Stimulated activated naive CD4-positive, alpha-beta T cell (primary cell): ENCODE results near the gene AKAP8L.

Source experiments
- DNase-seq, 6 experiments: peaks; one replicate each; lab custom pipeline; 2025; lab: John Stamatoyannopoulos, UW

AKAP8L gene

DNA sequence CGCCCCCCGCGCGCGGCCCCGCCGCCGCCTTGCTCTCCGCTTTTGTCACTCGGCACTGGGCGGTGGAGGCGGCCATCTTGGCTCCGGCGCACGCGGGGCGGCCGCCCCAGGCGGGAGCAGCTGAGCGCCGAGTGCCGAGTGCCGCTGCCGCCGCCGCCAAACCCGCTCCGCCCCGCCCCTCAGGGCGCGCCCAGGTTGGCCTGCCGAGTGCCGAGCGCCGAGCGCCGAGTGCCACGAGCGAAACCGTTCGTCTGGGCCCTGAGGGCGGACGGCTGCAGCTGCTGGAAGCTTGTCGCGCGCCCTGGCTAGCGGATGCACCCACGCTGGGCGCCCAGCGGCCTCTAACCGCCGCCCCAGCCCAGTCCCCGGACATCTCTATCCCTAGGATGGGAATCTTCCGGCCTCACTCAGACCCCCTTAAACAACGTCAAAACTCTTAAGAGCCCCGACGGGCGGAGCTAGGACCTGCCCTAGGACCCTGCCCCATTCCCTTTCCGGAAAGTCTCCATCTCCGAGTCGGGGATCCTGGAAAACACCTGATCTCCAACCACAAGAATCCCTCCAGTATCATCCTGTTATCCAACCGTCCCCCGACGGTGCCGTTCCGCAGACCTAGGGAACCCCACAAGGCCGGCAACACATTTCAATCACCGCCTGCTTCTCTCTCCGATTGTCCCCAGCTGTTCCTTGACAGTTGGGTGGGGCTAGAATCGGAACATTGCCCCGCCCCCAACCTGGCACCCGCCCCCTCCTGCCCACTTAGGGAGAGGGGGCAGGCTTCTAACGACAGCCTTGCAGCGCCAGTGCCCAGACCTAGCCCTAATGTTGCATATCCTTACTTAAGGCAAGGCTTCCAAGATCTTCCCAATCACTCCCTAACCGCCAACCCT lies 14.1 kb upstream of the AKAP8L start:
- DNase-seq: peak; percentile 79 to 89 (median 87)

DNA sequence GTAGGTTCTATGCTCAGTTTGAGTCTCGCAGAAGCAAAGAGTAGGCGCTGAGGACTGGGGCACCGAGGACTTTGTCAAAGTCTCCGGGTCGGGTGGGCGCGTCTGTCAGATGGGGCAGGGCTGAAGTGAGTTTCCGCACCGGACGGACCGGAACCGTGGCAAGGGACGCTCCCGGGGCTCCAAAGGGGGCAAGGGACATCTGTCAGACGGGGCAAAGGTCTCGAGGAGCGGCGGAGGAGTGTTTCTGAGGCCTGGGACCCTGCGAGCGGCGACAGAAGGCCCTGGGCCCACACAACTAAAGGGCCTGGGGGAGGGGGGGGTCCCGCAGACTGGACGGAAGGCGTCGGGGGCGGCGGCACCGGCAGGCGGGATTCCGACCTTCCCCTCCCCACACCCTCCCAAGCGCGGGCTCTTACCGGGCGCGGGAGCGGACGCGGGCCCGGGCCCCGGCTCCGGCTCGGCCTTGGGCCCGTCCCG lies 13.3 kb upstream of the AKAP8L start:
- peak in 3 of 6 experiments; percentile 12 to 20 (median 14) for DNase-seq

DNA sequence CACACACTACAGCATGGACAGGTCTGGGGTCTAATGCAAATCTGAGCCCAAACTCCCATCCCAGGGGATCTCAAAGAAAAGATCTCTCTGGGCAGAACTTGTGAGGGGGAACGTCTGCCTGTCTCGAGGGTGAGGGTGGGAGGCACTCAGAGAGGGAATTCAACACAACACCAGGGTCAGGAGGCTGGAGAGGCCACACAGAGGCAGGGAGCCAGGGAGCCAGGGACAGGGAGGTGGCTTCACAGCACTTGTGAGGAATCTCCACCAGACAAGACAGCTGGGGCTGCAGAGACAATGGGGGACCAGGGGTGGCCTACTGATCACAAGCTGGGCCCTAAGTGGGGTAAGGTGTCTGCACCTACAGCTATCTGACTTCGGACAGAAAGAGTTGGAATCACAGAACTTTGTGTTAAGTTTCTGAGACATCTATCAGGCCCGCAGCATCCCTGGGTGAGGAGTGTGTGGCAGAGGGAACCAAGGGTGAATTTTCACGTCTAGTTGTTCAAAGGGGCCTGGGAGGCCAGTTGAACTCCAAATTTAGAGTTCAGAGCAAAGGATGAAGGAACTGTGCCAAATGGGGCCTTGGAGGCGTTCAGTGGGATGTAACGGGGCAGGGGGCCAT lies 12.7 kb upstream of the AKAP8L start:
- no peak for DNase-seq

DNA sequence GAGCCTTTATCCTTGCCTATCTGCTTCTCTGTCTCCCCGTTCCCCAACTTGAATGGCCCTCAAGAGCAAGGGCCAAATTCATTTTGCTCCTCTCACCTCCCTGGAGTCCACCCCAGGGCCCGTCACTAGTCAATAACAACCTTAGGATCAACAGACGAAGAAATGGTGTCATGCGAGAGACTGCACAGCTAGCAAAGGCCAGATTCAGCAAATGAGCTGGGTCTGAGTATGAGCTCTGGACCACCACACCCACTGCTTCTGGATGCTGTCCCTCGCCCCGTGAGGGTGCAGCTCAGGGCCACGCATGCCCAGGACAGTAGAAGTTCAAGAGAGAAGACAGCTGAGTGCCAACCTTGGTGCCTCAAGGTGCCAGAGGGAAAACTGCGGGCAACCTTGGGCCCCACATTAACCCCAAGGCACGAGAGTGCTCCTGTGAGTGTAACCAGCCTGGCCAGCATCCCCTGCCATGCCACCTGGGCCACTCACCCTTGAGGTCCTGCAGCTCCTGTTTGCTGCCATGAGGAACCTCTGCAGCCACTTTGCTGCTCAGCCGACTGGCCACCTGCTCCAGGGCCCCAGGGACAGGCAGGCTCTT lies 11.8 kb upstream of the AKAP8L start:
- DNase-seq: no peak

DNA sequence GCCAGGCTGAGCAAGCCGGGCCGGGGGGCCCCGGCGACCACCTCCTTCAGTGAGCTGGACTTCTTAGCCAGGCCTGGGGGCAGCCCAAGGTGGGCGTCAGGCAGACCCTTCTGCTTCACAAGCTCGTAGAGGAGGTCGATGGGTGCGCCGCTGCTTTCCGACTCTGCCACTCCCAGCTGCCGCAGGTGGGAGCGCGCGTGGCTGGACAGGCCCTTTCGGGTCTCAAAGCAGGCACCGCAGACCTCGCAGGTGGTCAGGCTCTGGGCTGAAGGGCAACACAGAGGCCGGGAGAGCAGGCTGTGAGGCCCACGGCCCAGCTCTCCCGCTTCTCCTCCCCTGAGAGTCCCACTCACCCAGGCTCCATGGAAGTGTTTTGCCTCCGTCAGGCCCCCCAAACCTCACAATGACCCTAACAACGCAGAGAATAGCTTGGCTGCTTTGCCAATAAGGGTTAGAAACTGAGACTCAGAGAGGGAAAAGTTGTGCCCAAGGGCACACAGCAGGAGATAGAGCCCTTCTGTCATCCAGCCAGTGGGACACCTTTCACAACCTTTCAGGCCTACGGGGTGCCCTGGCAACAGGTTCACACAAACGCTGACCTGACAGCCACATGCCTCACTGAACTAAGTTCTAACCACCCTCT lies 11.2 kb upstream of the AKAP8L start:
- DNase-seq: no peak

DNA sequence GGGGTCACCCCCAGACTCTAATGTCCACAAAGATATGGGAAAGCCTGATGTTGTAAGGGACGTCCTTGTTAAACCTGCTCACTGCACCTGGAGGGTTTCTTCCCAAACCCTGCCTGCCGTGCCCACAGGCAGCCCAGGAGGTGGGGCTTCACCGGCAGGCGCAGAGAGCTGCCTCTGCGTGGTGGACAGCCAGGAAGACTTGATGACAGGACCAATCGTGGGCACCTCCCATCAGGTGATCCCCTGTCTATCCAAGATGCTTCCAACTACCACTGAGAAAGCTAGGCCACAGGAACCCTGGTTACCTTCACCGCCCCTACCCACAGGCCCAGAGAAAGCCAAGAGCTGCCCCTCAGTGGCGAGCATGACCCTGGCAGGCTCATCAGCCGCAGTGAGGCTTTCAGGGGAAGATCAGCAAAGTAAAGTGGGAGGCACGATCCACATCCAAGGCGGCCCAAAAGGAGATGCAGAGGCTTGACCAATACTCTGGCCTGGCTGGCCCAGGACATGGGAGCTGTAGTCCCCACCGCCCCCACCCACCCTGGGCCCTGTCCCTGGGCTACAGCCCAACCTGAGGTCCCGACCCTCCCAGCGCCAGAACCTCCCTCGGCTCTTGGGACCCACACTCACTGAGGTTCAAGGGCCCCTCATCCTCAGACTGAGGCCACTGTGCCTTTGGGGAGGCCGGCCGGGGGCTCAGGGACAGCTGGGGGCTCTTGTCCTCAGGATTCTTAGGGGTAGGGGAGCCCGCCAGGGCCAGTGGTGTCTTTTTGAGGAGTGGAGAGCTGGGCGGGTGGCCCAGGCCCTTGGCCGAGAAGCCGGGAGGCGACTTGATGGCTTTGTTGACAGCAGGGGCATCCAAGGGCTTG lies 10.4 kb upstream of the AKAP8L start:
- no peak for DNase-seq

DNA sequence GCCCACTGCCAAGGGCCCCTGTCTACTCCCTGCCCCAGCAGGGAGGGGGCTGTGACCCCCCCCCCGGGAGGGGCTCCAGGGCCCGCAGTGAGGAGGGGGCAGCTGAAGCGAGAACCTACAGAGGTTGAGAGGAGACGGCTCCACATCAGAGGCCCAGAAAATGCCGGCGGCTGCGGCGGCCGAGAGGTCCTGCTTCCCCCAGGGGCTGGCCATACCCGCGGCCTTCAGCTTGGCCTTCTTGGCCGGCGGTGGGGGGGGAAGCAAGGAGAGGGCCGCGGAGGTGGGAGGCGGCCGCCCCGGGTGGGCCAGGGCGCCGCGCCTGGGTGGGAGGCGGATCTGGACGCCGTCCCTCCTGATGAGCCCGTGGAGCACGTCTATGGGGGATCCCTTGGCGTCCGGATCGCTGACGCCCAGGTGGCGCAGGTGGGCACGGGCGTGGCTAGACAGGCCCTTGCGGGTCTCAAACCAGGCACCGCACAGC lies 9.2 kb upstream of the AKAP8L start:
- no peak for DNase-seq

DNA sequence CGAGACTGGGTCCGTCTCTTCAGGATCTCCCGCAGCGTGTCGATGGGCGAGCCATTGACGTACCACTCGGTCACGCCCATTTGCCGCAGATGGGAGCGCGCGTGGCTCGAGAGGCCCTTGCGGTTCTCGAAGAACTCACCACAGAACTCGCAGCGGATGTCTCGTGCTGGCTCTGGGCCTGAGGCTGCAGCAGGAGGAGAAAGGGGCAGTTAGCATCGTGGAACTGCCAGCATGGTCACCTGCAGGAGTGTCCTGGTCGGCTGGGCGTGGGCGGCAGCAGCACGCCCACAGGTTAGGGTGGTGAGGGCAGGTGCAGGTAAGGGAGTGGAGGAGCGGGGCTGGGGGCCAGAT lies 8.5 kb upstream of the AKAP8L start:
- DNase-seq: no peak

DNA sequence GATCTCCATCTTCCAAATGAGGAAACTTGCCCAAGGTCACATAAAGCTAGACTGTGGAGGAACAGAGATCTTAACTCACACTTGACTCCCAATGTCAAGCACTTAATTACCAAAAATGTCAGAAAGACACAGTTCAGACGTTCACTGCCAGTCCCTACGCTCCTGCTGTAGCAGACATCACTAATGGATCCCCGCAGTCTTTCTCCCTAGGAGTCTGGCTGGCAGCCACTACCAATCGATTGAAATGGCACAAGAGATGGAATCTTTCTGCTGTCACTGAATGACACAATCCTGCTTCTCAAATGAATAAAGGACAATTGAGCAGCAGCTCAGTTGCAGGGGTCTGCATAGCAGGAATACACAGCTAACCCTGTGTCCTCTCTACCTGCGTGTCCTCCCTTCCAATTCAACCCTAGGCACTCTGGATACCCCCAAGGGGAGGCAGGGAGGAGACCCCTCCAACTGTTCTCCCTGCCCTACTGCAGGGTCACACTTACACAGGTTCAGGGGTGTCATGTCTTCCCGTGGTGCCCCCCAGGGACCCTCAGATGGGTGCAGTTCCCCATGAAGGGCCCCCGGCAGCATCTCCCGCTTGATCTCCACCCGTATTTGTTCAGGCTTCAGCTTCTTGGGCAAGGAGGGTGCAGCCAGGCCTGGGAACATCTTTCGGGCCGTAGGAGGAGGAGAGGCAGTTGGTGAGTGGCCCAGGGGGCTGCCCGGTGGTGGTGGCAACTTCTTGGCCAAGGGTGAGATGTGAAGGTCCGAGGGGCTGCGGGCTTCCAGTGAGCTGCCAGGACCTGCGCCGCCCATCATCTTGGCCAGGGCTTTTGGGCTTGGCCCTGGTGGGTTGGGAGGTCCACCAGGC lies 7.9 kb upstream of the AKAP8L start:
- DNase-seq: no peak

DNA sequence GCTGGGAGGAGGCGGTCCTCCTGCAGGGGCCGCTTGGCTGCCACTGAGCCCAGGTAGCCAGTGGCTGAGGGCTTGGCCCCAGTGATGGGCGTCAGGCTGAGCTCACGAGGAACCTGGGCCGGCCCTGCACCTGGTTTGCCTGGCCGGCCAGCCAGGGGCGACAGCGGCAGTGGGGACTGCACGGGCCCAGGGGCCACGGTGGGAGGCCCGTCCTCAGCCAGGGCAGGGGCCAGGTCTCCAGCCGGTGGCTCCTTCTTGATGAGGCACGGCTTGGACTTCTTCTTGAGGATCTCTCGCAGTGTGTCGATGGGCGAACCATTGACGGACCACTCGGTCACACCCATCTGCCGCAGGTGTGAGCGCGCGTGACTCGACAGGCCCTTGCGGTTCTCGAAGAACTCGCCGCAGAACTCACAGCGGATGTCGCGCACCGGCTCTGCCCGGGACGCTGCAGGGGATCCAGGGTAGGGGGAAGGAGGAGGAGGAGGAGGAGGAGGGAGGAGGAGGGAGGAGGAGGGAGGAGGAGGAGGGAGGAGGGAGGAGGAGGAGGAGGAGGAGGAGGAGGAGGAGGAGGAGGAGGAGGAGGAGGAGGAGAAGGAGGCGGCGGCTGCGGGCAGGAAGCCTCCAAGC lies 6.6 kb upstream of the AKAP8L start:
- DNase-seq: no peak

DNA sequence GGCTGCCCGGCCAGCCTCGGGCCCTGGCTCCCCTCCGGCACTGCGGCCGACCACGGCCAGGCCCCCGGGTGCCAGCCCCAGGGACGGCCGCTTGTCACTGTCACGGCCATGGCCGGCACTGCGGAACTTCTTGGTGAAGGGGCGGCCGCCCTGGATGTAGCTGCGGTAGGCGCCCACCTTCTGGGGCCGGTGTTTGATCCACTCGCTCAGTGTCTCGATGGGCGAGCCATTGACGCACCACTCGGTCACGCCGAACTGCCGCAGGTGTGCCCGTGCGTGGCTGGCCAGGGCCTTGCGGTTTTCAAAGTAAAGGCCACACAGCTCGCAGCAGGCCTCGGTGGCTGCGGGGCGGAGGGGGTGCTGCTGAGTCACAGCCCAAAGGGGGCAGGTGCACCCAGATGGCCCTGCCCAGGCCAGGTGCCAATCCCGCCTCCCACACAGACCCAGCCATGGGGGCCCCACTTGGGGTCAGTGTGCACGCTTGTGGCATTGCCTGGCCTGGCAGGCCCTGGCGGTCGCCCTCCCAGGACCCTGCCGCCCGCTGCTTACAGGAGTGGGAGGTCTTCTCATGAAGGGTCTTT lies 6.0 kb upstream of the AKAP8L start:
- DNase-seq: no peak

DNA sequence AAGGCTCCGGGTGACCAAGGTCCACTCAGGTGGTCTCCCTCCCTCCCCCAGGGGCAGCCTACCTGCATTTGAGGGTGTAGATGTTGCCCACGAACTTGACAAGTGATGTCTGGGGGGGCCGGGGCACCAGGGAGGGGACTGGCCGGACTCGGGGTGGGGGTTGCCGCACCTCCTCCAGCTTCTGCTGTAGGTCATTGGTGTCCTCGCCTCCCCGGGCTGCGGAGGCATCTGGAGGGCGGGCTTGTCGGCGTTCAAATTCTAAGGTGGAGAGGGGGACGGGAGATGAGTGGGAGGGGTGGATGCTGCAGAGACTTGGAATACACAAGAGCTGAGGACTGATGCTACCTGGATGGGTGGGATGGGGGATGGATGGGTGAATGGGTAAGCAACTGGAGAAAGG lies 5.3 kb upstream of the AKAP8L start:
- no peak for DNase-seq

DNA sequence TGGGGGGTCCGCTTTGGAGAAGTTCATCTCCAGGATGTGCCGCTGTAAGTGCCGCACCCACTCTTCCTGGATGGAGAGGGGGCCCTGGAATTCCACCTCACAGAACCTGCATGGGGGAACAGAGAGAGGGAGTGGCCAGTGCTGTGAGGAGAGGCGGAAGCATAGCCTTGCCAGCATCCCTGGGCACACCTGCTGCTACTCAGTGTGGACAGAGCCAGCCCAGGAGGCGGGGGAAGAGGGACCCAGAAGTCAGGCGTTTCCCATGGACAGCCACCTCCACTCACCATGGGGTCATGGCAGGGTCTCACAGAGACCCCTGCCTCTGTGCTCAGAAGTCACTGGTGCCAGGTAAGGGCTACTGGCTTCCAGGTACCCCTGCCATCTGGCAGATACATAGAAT lies 4.3 kb upstream of the AKAP8L start:
- no peak for DNase-seq

DNA sequence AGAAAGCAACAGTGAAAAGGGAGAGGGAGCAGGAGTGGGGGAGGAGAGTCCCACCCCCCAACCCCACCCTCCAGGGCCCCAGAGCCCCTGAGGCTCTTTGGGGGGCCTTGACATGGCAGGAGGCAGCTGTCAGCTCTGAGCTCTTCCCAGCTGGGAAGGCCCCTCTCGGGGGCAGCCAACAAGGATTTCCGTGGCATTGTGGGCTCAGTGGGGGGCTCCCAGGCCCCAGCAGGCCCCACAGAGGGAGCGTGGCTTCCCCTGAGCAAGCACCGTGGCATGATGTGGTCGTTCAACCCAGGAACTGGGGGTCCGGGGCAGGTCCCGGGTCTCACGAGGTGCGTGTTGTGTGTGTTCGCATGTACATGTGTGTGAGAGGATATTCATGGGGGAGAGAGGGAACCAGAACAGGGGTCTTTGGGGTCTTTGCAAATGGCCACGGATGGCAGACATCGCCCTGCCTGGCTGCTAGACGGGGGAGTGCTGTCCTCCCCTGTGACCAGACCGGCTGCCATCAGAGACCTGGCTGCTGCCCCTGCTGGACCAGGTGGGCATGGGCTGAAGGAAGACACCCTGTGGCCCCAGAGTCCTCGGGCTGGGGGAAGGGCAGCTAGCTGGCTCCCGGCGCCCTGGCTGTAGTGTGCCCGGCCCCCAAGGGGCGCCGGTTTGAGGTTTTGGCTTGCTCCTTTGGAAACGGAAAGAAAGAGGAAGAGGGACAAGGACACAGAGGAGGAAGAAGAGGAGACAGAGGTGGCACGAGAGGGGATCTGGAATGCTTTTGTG lies 3.7 kb upstream of the AKAP8L start:
- DNase-seq: no peak

DNA sequence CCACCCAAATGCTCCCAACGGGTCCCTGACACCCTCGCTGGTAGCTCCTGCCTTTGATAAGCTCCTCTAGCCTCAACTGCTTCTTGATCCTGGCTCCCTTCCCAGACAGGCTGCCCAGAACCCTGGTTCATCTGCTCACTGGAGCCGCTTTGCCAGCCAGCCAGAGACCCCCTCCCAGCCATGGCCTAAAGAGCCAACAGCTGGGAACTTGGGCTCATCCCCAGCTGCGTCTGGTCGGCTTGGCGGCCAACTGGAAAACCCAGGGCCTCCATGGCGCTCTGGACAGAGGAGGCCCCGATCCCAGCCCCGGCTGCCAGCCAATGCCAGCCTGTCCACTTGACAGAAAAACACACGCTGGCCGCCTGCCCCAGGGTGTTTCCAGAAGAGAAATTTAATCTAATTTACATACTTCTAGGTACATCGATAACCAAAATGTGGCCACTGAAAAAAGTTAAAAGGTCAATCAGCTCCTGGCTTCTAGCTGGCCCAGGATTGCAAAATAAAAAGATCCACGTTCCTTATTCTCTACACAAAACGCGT lies 3.0 kb upstream of the AKAP8L start:
- no peak for DNase-seq

DNA sequence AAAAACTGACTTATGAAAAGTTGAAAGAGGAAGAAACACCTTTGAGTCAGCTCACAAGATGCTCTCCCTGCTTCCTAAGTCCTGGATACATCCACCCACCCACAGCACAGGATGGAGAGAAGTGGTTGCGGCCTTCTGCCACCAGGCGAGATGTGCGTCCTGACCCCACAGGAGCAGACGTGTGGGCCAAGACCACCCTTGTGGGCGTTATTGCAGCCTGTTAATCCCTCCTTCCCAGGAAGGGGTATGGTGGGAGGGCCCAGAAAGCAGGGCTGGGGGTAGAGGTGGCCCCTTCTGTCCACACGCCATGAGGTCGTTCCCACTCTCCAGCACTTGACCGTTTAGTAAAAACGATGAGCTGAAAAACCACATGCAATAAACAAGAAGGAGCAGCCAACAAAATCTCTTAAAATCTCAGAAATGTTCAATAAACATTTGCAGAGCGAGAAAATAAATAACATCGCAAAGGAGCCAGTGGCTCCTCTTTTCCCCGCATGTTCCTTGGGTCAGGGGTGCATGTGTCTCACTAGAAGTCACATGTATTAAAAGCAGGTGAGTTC lies 2.4 kb upstream of the AKAP8L start:
- no peak for DNase-seq

DNA sequence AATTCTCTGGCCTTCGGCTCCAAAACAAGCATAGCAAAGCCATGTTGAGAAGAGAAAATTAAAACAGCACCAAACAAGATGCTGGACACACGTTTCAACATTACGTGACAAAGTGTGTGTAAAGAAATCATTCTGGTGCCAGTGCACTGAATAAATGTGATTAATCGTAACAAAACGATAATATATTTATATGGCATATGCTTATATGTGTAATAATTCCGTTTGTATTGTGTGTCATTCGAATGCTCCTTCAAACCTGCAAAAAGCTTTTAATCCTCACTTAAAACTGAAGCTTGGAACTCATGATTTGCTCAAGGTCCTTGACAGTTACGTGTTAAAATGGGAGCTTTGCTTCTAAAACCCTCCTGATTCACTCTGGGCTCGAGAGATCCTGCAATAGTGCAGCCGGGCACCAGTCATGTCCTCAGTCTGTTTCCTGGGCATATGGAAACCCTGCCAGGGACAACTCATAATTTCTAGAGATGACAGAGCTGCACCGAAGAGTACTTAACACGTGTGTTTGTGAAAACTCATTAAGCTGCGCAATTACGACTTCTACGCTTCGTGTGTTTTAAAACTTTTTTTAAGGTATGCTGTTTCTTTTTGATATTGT lies 731 bp upstream of the AKAP8L start:
- no peak for DNase-seq

DNA sequence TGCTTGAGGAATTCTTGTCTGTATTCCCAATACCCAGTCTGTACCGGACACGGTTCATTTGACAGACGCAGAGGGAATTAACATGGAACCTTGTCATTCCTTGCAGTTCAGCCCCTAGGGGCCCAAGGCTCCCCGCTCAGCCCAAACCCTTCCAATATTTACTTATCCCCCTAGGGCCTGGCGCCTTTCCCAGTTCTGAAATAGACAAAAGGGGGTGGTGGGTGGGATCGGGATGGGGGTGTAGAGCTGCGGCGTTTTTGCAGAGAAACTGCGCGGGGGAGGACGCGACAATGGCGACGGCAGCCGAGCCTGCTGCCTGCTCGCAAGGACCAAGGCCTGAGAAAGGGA lies 583 bp downstream of the AKAP8L start:
- DNase-seq: no peak
